Middle frontal gyrus (tissue), 1 donor: ENCODE results near the gene NRDE2.

Source experiments
- DNase-seq: peaks from one replicate; pipeline ENCODE4 v3.0.0-alpha.2; 2015; ENCODE audit warnings: low spot score; ENCODE audit errors: extremely low spot score

NRDE2 gene

DNA sequence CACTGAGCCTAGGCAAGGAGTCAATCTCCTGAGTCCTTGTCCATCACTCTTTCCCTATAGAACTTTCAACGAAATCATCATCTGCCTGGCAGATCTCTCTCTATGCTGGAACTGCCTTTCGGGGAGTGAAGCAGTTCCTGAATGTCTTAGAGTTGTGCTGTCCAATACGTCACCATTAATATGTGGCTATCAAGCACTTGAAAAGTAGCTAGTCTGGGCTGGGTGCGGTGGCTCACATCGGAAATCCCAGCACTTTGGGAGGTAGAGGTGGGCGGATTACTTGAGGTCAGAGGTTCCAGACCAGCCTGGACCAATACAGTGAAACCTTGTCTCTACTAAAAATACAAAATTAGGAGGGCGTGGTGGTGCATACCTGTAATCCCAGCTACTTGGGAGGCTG is 35.1 kb downstream of the NRDE2 start:
- DNase-seq = no peak

DNA sequence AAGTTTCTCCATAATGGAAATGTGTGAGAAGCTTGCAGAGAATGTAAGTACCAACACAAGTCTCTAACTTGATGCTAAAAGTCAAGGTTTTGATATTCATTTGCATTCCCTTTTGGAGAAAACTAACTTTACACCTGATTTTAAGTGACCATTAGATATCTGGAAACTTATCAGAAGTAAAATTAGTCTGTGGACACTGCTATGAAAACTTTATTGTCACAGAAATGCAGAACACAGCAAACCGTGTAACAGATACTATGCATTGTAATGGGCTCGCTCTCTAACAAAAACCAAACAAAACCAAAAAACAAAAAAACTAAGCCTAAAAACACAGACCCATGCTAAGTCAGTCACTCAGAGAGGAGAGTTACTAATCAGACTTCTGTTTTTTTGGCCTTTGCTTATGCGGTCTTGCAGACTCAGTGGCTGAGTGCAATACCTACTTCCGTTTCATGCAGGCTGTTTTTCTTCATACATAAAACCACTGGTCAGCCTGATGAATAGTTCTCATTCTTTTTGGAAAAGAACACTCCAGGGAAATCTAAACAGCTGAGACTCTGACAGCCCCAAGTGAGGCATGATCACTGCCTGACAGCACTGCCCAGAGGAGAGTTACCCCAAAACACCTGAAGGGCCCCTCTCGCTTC is 35.7 kb downstream of the NRDE2 start:
- DNase-seq = no peak

GRCh38 chr14:90294872-90295271 is 36.9 kb downstream of the NRDE2 start:
- no peak for DNase-seq

DNA sequence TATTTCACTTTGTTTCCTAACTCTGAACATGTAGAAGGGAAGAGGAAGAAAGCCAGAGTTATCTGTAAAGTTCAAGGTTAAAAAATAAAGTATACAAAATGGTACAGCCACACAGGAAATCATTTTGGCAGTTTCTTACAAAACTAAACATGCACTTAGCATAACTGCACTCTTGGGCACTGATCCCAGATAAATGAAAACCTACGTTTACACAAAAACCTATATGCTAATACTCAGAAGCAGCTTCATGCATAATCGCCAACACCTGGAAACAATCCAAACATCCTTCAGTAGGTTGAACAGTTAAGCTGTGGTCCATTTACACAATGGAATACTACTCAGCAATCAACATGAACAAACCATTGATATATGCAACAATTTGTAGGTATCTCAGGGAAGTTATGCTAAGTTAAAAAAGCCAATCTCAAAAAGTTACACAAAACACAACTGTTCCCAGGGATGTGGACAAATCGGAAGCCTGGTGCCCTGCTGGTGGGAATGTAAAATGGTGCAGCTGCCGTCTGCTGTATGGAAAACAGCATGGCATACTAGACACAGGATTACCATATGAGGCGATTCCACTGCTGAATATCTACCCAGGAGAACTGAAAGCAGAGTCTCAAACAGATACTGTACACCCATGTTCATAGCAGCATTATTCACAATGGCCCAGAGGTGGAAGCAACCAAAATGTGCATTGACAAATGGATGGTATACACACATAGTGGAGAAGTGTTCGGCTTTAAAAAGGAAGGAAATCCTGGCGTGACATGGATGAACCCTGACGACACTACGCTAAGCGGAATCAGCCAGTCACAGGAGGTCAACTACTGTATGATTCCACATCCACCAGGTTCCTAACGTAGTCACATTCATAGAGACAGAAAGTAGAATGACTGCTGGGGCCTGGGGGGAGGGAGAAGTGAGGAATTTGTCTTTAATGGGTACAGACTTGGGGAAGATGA is 37.7 kb downstream of the NRDE2 start:
- DNase-seq = no peak

GRCh38 chr14:90291699-90292098 is 40.0 kb downstream of the NRDE2 start:
- no peak for DNase-seq

DNA sequence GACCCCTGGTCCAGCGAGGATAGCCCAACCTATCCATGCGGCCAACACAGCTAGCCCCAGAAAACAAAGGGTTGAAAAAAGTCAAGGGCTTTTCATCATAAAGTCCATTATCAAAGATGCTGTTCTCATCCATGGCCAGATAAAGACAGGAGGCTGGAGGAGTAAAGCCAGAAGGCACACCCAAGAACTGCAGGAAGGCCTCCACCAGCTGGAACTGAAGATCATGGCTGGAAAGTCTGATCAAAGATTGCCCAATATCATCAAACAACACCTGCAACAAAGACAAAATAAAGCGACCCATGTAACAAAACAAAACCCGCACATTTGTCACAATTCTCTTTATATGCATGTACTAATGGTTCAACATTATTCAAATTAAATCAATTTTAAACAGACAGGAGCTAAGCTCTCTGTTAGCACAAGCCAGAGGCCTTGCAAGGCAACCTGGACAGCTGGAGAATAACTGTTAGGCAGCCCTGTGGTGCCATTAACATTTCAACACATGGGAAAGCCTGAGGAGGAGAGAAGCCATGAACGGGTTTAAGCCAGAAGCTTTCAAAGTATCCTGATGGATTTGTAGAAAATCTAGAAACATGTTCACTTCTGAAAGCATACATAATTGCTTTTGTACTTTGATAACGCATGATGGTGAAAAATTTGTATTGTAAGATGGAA is 41.3 kb downstream of the NRDE2 start:
- no peak for DNase-seq

DNA sequence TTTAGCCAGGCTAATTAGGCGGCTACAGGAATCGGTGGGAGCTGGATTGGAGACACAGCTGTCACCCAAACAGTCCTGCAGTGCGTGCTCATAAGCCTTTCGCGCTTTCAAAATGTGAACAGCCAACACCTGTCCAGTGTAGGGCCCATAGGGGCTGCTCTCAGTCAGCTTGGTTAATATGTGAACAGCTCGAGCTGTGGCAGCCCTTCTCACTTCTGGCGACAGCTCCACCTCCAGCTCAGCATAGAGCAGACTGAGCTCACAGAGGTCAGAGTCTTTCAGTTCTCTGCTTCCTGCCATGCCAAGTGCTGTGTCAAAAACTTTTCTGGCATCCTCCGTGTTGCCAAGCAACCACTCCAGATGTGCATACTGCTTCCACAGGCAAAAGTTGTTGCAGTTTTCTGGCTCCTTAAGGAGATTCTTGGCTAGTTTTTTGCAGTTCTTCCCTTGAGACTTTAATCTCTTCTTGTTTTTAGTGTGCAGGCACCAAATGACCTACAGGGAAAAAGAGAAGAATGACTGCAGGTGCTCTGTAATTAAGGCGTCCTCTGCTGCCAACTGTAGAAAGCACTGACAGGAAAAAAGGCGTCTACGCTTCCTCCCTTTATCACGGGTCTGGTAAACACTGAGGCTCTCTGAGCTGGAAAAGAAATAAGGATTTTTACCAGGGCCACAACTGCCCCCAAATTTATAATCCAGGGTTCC is 42.9 kb downstream of the NRDE2 start:
- no peak for DNase-seq

DNA sequence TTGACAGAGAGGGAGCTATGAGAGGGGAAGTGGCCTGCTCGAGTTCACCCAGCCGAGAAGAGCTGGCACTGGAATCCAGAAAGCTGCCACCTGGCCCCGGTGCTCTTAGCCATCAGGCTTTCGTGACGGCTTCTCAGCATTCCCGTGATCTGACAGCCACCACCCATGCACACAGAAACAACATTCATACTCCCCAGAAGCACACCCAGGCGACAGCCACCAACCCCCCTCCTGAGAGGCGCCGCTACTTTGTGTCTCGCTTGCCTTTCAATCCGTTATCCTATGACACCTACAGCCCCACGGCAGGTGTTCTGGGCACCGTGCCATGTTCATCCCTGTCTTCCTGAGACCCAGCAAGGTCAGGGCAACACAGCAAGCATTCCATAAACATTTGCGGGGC is 44.0 kb downstream of the NRDE2 start:
- no peak for DNase-seq

- no peak for DNase-seq
Observed at GRCh38 chr14:90281756-90282155, 50.0 kb downstream of the NRDE2 start.

GRCh38 chr14:90281261-90281660 is 50.5 kb downstream of the NRDE2 start:
- no peak for DNase-seq

GRCh38 chr14:90280096-90280495 is 51.6 kb downstream of the NRDE2 start:
- no peak for DNase-seq

DNA sequence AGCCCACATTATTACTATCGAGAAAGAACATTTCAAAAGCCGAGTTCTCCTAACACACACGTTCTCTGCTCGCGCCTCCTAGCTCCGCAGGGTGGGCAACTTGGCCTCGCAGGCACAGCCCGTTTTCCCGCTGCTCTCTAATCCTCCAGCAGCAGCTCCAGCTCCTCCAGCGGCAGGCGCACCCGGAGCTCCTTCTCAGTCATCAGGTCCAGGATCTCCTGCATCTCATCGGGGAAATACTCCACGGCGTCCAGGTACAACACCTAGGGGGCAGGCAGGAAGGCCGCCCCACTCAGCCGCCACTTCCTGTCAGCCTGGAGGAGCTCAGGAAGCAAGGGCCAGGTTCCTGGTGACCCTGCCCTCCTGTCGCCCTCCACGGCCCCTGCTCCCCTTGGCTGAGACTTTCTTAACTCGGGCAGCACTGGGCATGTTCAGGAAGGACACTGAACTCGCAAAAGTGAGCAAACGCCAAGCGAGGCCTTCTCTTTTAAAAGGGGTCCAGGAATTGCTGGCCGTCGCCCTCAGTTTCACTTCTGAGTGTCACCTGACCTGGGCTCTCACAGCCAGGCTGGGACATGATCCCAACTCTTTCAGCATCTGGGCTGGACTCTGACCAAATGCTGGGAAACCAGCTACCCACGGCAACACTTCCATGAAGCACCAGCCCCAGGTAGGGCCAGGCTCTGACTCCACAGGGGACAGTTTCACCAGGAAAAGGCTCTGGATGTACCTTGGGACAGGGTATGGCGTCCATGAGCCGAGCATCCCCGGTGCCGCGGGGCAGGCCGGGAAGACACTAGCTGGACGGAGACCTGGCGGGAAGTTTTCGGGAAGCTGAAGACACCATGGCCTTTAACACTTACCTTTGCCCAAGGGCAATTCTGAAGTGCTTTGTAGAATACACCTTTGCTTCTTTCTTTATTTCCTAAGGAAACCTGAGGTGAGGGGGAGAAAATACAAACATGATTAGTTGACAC is 53.3 kb downstream of the NRDE2 start:
- no peak for DNase-seq

DNA sequence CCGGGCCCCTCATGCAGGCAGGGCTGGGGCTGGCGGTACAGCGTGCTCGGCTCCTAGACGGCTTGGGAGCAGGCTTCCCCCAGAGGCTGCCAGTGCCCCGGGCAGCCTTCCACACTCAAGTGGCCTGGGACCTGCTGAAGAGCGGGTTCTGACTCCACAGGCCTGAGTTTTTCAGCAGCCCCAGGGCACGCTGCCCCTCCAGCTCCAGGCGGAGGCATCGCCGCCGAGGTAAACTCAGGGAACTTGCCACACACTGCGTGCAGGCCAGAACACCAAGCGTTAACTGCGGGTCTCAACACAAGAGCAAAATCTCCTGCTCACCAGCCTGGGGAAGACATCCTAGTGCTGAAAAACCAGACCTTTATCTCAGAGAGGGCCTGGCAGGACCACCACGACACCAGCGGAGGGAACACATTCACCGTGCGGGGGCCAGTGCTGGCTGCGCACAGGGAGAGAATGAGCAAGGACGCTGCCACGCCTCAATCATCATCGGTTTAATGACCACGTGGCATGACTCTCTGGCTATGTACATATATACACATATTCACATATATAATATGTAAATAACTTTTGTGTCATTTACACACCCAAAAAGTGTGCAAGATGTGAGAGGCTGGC is 54.1 kb downstream of the NRDE2 start:
- no peak for DNase-seq

DNA sequence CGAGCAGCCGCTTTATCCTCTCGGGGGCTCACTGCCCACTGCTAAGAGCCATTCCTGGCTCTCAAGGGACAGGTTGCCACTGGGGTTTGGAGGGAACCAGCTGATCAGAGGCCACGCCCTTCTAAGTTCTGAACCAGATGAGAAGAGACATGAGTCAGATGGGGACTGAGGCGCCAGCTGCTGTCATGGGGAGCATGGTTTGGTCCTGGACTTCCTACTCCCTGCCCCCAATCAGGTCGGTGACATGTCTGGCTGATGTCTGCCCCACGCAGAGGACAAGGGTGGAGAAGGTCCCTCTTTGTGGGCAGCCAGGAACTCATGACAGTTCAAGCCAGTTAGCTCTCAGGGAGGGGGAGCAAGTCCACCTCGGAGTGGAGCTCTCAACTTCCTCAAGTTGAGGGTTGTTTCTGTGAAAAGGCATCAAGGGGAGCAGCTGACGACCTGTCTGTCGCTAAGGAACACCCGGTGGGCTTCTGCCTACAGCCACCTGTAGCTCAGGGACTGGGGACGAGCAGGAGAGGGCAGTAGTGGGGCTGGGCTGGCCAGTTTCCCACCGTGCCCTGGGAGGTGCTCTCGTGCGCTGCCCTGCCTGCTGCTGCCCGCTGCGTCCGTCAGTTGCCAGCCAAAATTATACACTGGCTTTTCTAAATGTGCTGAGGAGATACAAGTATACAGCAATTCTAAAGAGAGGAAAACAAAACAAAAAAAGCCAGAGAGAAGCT is 54.9 kb downstream of the NRDE2 start:
- DNase-seq = no peak

GRCh38 chr14:90275820-90276219 is 55.9 kb downstream of the NRDE2 start:
- no peak for DNase-seq

DNA sequence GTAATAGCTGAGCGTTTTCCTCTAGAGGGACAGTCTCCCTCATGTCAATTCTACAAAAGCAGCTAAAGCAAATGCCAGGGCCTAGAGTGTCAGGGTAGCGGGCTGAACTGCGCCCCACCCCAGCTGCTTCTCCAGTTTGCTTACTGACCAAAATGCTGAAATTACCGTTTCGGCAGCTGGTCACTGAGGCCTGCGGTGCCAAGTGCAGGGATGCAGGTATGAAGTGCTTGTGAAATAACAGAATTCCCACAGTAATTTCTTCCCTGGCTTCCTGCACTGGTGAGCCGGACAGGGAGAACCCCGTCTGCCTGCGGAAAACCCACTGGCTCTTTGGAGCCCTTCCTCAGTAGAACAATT is 56.3 kb downstream of the NRDE2 start:
- no peak for DNase-seq

- DNase-seq = no peak
Observed at GRCh38 chr14:90274808-90275457, 56.8 kb downstream of the NRDE2 start.

DNA sequence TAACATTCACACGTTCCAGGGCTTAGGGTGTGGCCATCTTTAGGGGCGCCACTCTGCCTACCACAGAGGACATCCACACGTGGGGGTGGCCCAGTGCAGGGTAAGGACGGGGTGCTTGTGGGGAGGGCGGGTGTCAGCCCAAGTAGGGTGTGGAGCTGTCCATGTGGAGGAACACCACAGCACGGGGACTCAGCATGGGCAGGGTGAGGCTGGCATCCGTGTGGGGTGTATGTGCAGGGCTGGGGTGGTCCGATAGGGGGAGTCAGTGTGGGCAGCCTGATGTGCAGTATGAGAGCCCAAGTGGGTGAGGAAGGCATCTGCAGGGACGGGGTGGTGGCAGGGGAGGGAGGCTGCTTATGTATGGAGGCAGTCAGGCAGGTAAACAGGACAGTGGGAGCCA is 57.7 kb downstream of the NRDE2 start:
- DNase-seq = no peak

DNA sequence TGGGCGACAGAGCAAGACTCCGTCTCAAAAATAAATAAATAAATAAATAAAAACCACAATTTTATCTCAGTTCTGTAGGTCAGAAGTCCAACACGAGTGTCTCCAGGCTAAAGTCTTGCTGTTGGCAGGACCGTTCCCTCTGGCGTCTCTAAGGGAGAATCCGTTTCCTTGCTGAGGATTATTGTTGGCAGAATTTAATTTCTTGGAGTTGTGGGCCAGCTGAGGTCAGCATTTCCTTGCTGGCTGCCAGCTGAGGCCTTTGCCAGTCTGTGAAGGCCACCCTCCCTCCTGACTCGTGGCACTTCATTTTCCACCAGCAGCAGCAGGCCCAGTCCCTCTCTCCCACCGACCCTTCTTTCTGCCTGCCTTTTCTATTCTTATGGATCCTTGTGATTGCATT is 58.2 kb downstream of the NRDE2 start:
- no peak for DNase-seq
